HFFc6 (cell line): Measurements from ENCODE around the gene CHST3. TPM values are rescaled to one million over a fixed set of nuclear protein-coding genes. Genes with fewer than 3 reads are reported as not detected.

ENCODE experiments used
- DNase-seq: peaks from one replicate; pipeline ENCODE4 v3.0.0-alpha.2; 2018
- H3K27ac Mint-ChIP-seq: 2 replicates; pipeline ENCODE4 v1.8.0; 2020; ENCODE audit warnings: mild to moderate bottlenecking, mixed read lengths
- H3K27me3 Mint-ChIP-seq: 2 replicates; pipeline ENCODE4 v1.8.0; 2021; ENCODE audit warnings: mild to moderate bottlenecking, moderate library complexity, mixed read lengths; ENCODE audit not compliant: insufficient read depth
- H3K36me3 Mint-ChIP-seq: 2 replicates; pipeline ENCODE4 v1.8.0; 2021; ENCODE audit warnings: low read depth, mixed read lengths
- H3K4me1 Mint-ChIP-seq: 2 replicates; pipeline ENCODE4 v1.8.0; 2020; ENCODE audit warnings: low read depth, mixed read lengths
- H3K4me3 Mint-ChIP-seq: 2 replicates; pipeline ENCODE4 v1.8.0; 2020; ENCODE audit warnings: mild to moderate bottlenecking, moderate library complexity, mixed read lengths
- H3K9me3 Mint-ChIP-seq: 2 replicates; pipeline ENCODE4 v1.8.0; 2020; ENCODE audit warnings: mild to moderate bottlenecking, mixed read lengths
- CTCF ChIP-seq: fragments of 200-600 bp; sonication (generic); IDR thresholded peaks from 2 replicates; pipeline ENCODE4 v1.5.0; 2021; ENCODE audit warnings: antibody characterized with exemption, mild to moderate bottlenecking
- total RNA-seq, 6 experiments: library from RNA; stranded (reverse); fragmentation: NEBNext Ultra II Directional; extraction: Animal tissue kit (Norgen Biotek cat#: 25700); gene quantifications; 2 replicates in 1 of 6; 3 replicates in 5 of 6; pipeline ENCODE4 v1.2.3, GENCODE V29; 2021

The CHST3 gene
- total RNA-seq, 6 experiments from 2014 or later: 34.9 to 48.1 (median 40.3) TPM

GRCh38 chr10:71950683-71951082 lies 13.5 kb upstream of the CHST3 start:
- Mint-ChIP-seq H3K4me1 (no peaks in the 10 kb centered on the region), H3K27ac (no peak overlapping the region), H3K27me3 (peaks cover 21% of the 10 kb centered on the region), H3K4me3 (no peak overlapping the region), H3K9me3 (peaks cover 34% of the 10 kb centered on the region), H3K36me3 (peaks cover 14% of the 10 kb centered on the region)
- TF ChIP-seq CTCF: no peak
- no peak for DNase-seq

- H3K36me3 Mint-ChIP-seq: no peaks in the 10 kb centered on the region; the same call in none of the 2 replicates
Measured at GRCh38 chr10:71952745-71953144, 11.4 kb upstream of the CHST3 start.

GRCh38 chr10:71957546-71958275 lies 6.5 kb upstream of the CHST3 start:
- no peak overlapping the region for H3K27ac Mint-ChIP-seq
- peaks cover 6% of the 10 kb centered on the region for H3K27me3 Mint-ChIP-seq
- peak; percentile 65 for TF ChIP-seq CTCF

More at GRCh38 chr10:71952745-71953144, 11.4 kb upstream of the CHST3 start:
- TF ChIP-seq CTCF: no peak
- H3K9me3 Mint-ChIP-seq: peaks cover 17% of the 10 kb centered on the region
- no peak for DNase-seq
- H3K27me3 Mint-ChIP-seq: peaks cover 14% of the 10 kb centered on the region
- H3K4me3 Mint-ChIP-seq: no peak overlapping the region
- no peak overlapping the region for H3K27ac Mint-ChIP-seq
- H3K4me1 Mint-ChIP-seq: peaks cover 14% of the 10 kb centered on the region

GRCh38 chr10:71959526-71959925 lies 4.7 kb upstream of the CHST3 start:
- no peak for DNase-seq
- H3K9me3 Mint-ChIP-seq: peaks cover 11% of the 10 kb centered on the region
- H3K36me3 Mint-ChIP-seq: no peaks in the 10 kb centered on the region; the same call in none of the 2 replicates
- no peak overlapping the region for H3K27ac Mint-ChIP-seq
- no peak for TF ChIP-seq CTCF
- H3K4me3 Mint-ChIP-seq: no peak overlapping the region
- H3K27me3 Mint-ChIP-seq: peaks cover 6% of the 10 kb centered on the region
- H3K4me1 Mint-ChIP-seq: peaks cover 21% of the 10 kb centered on the region

More at GRCh38 chr10:71957546-71958275, 6.5 kb upstream of the CHST3 start:
- Mint-ChIP-seq H3K9me3 (peaks cover 13% of the 10 kb centered on the region), H3K4me1 (peaks cover 14% of the 10 kb centered on the region), H3K4me3 (no peak overlapping the region), H3K36me3 (no peaks in the 10 kb centered on the region; the same call in none of the 2 replicates)
- no peak for DNase-seq

- peaks cover 28% of the 10 kb centered on the region for H3K4me1 Mint-ChIP-seq
- H3K9me3 Mint-ChIP-seq: no peaks in the 10 kb centered on the region
- TF ChIP-seq CTCF: no peak
- peaks cover 20% of the 10 kb centered on the region for H3K36me3 Mint-ChIP-seq
- DNase-seq: no peak
- peaks cover 7% of the 10 kb centered on the region for H3K27me3 Mint-ChIP-seq
- no peak overlapping the region for H3K27ac Mint-ChIP-seq
- H3K4me3 Mint-ChIP-seq: no peak overlapping the region
Measured at GRCh38 chr10:71961831-71962230, 2.4 kb upstream of the CHST3 start.
